Thymus (tissue), 11 donors: Measurements from ENCODE around the gene GRPR. TPM values are rescaled to one million over a fixed set of nuclear protein-coding genes. Genes with fewer than 3 reads are reported as not detected.

ENCODE experiments used
- DNase-seq, 9 donors: peaks; one replicate each; pipeline ENCODE4 v3.0.0-alpha.2; 2013; ENCODE audit warnings: low spot score in 9 of 9, low read depth in 6 of 9, missing footprints in 1 of 9
- H3K27ac ChIP-seq, 2 donors: one replicate each; pipeline ENCODE4 v1.5.1; 2013; ENCODE audit warnings: control low read depth in 1 of 2, low read depth in 1 of 2, low read length in 1 of 2, mild to moderate bottlenecking in 1 of 2, moderate library complexity in 1 of 2
- H3K27me3 ChIP-seq, 2 donors: one replicate each; pipeline ENCODE4 v1.5.1; 2013; ENCODE audit warnings: low read length in 1 of 2; ENCODE audit not compliant: control insufficient read depth in 2 of 2, insufficient read depth in 1 of 2
- H3K36me3 ChIP-seq, 2 donors: one replicate each; pipeline ENCODE4 v1.5.1; 2013; ENCODE audit warnings: low read length in 1 of 2, mild to moderate bottlenecking in 1 of 2, moderate library complexity in 1 of 2; ENCODE audit not compliant: control insufficient read depth in 2 of 2, insufficient read depth in 2 of 2
- H3K4me1 ChIP-seq, 2 donors: one replicate each; pipeline ENCODE4 v1.5.1; 2013; ENCODE audit warnings: low read length in 2 of 2; ENCODE audit not compliant: control insufficient read depth in 2 of 2, insufficient read depth in 2 of 2
- H3K4me3 ChIP-seq, 2 donors: one replicate each; pipeline ENCODE4 v1.5.1; 2013; ENCODE audit warnings: low read length in 2 of 2, control low read depth in 1 of 2, mild to moderate bottlenecking in 1 of 2
- H3K9me3 ChIP-seq, 2 donors: one replicate each; pipeline ENCODE4 v1.5.1; 2013; ENCODE audit warnings: low read length in 1 of 2, mild to moderate bottlenecking in 1 of 2; ENCODE audit not compliant: control insufficient read depth in 2 of 2, insufficient read depth in 1 of 2
- WGBS: extraction: QIAGEN DNeasy Blood & Tissue Kit; methylation state at CpG from one replicate; pipeline ENCODE4 v1.1.7; 2013; 5-methylcytosine and 5-hydroxymethylcytosine counted together
- polyA plus RNA-seq: library from polyadenylated mRNA; stranded (reverse); fragments of 200-250 nt; gene quantifications from one replicate; pipeline ENCODE4 v1.2.3, GENCODE V29; 2013
- total RNA-seq: library from RNA; stranded (reverse); fragments of 120-200 nt; gene quantifications from one replicate; pipeline ENCODE4 v1.2.4, GENCODE V29; 2013
- donor health status: healthy.

GRPR gene
- total and polyA plus RNA-seq, 2 donors: 0.02 to 0.05 TPM

DNA sequence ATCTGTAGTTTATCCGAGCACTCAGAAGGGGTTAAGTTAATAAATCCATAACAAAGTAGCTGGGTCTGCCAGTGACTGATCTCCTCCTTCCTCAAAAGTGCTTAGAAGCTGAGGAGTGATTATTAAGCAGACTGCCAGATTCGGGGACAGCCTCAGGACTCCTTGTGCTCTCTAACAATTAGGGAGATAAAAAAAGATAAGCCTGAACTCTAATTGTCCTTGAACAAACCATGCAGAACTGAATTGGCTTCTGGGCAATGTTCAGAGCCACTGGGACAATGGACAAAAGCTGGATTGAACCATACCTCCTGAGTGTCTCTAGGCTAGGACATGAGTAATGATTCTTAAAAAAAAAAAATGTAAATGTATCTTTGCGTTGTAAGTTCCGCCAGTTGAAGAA is 22.7 kb upstream of the GRPR start:
- DNase-seq: no peak
- Histone ChIP-seq H3K27me3 (no peaks in the 10 kb centered on the region), H3K27ac (no peak overlapping the region), H3K4me1 (no peaks in the 10 kb centered on the region), H3K36me3 (no peaks in the 10 kb centered on the region), H3K9me3 (no peaks in the 10 kb centered on the region), H3K4me3 (no peak overlapping the region)
- 95% methylated on average over 4 of the region's 4 CpGs for WGBS

DNA sequence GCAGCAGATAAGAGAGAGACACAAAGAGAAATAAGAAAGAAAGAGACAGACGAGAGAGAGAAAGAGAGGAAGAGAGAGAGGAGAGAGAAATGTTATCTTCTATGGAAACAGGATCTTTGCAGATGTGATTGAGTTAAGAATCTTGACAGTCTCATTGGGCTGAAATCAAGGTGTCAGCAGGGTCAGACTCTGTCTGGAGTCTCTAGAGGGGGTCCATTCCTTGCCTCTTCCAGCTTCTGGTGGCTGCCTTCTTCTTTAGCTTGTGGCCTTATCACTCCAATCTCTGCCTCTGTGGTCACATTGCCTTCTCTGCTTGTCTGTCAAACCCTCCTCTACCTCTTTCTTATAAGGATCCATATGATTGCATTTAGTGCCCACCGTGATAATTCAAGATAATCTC is 21.8 kb upstream of the GRPR start:
- no peak for DNase-seq
- no peak overlapping the region for H3K4me3 ChIP-seq

GRCh38 chrX:16103625-16104024 is 19.7 kb upstream of the GRPR start:
- WGBS: 97% methylated on average over 4 of the region's 4 CpGs
- DNase-seq: no peak
- Histone ChIP-seq H3K4me1 (no peaks in the 10 kb centered on the region), H3K36me3 (no peaks in the 10 kb centered on the region), H3K4me3 (no peak overlapping the region), H3K27me3 (no peaks in the 10 kb centered on the region), H3K27ac (no peak overlapping the region), H3K9me3 (no peaks in the 10 kb centered on the region)

More for the DNA sequence above, 21.8 kb upstream of the GRPR start:
- Histone ChIP-seq H3K4me1 (no peaks in the 10 kb centered on the region), H3K27me3 (no peaks in the 10 kb centered on the region), H3K36me3 (no peaks in the 10 kb centered on the region), H3K27ac (no peak overlapping the region), H3K9me3 (no peaks in the 10 kb centered on the region)
- 91% methylated on average over 2 of the region's 2 CpGs for WGBS

GRCh38 chrX:16112428-16112827 is 10.9 kb upstream of the GRPR start:
- 85% methylated on average over 2 of the region's 2 CpGs for WGBS
- DNase-seq: no peak
- Histone ChIP-seq H3K4me3 (no peak overlapping the region), H3K9me3 (no peaks in the 10 kb centered on the region), H3K27ac (no peak overlapping the region), H3K4me1 (no peaks in the 10 kb centered on the region), H3K36me3 (no peaks in the 10 kb centered on the region), H3K27me3 (no peaks in the 10 kb centered on the region)

GRCh38 chrX:16113978-16114565 is 9.3 kb upstream of the GRPR start:
- H3K9me3 ChIP-seq: no peaks in the 10 kb centered on the region
- no peaks in the 10 kb centered on the region for H3K27me3 ChIP-seq
- H3K36me3 ChIP-seq: no peaks in the 10 kb centered on the region
- no peak overlapping the region for H3K4me3 ChIP-seq
- H3K4me1 ChIP-seq: no peaks in the 10 kb centered on the region
- no peak for DNase-seq
- H3K27ac ChIP-seq: no peak overlapping the region
- 45% methylated on average over 1 of the region's 1 CpG for WGBS

GRCh38 chrX:16114611-16115010 is 8.8 kb upstream of the GRPR start:
- Histone ChIP-seq H3K36me3 (no peaks in the 10 kb centered on the region), H3K27me3 (no peaks in the 10 kb centered on the region), H3K4me3 (no peak overlapping the region), H3K4me1 (no peaks in the 10 kb centered on the region), H3K27ac (no peak overlapping the region), H3K9me3 (no peaks in the 10 kb centered on the region)
- whole genome bisulfite sequencing: 95% methylated on average over 4 of the region's 4 CpGs
- DNase-seq: no peak

- H3K27me3 ChIP-seq: no peaks in the 10 kb centered on the region
- DNase-seq: peak in 1 of 9 donors; percentile 35
- no peak overlapping the region for H3K4me3 ChIP-seq
- no peaks in the 10 kb centered on the region for H3K36me3 ChIP-seq
- H3K4me1 ChIP-seq: no peaks in the 10 kb centered on the region
- H3K9me3 ChIP-seq: no peaks in the 10 kb centered on the region
- 10% methylated on average over 5 of the region's 5 CpGs for WGBS
- no peak overlapping the region for H3K27ac ChIP-seq
Observed at GRCh38 chrX:16119353-16120220, 3.8 kb upstream of the GRPR start.

DNA sequence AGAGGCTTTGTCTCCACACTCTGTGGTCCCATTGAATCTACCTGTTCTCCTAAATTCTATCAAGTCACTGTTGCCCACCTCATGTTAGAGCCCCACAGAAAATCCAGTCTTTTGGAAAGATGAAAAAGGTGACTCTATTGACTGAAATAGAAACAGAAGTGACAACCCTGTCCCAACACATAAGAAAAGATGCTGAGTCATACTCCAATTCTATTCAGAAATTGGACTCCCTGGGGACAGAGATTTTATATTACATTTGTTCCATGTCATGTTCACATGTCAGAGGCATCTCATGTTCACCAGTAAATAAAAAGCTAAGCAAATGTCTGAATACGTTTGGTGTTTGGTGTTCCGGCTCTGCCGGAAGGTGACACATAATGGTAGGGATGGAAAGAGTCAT is 2.9 kb upstream of the GRPR start:
- Histone ChIP-seq H3K27ac (no peak overlapping the region), H3K4me3 (no peak overlapping the region), H3K27me3 (no peaks in the 10 kb centered on the region), H3K36me3 (no peaks in the 10 kb centered on the region), H3K9me3 (no peaks in the 10 kb centered on the region), H3K4me1 (no peaks in the 10 kb centered on the region)
- no peak for DNase-seq
- WGBS: 100% methylated on average over 3 of the region's 3 CpGs

DNA sequence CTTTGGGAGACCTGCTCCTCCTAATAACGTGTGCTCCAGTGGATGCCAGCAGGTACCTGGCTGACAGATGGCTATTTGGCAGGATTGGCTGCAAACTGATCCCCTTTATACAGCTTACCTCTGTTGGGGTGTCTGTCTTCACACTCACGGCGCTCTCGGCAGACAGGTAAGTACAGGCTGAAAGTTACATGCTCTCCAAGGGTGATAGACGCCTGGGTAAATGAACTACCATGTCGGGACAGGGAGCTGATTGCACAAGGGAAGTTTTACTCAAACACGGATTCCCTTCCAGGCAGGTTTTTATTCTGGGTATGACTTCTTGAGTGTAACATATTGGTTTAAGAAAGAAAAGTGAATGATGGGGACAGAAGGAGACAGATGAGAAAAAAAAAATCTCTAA is 836 bp downstream of the GRPR start:
- DNase-seq: no peak
- WGBS: 79% methylated on average over 7 of the region's 7 CpGs

More for the DNA sequence above, 836 bp downstream of the GRPR start:
- Histone ChIP-seq H3K4me3 (no peak overlapping the region), H3K9me3 (no peaks in the 10 kb centered on the region), H3K27ac (no peak overlapping the region), H3K27me3 (peaks cover 0 to 3% of the 10 kb centered on the region in 2 donors), H3K4me1 (no peaks in the 10 kb centered on the region), H3K36me3 (no peaks in the 10 kb centered on the region)
